ENCODE data around the gene ASB13.

GRCh38 chr10:5651388-5651764, 15.0 kb downstream of the ASB13 start:
- TF ChIP-seq, protein P1, sequence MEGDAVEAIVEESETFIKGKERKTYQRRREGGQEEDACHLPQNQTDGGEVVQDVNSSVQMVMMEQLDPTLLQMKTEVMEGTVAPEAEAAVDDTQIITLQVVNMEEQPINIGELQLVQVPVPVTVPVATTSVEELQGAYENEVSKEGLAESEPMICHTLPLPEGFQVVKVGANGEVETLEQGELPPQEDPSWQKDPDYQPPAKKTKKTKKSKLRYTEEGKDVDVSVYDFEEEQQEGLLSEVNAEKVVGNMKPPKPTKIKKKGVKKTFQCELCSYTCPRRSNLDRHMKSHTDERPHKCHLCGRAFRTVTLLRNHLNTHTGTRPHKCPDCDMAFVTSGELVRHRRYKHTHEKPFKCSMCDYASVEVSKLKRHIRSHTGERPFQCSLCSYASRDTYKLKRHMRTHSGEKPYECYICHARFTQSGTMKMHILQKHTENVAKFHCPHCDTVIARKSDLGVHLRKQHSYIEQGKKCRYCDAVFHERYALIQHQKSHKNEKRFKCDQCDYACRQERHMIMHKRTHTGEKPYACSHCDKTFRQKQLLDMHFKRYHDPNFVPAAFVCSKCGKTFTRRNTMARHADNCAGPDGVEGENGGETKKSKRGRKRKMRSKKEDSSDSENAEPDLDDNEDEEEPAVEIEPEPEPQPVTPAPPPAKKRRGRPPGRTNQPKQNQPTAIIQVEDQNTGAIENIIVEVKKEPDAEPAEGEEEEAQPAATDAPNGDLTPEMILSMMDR (IDR thresholded peaks at IDR 0.05): no peak
- no peak for TF ChIP-seq POLR2A (IDR thresholded peaks at IDR 0.05)
- TF ChIP-seq POLR2AphosphoS5 (IDR thresholded peaks at IDR 0.05): no peak
